ENCODE results near the gene HRC.

- no peak for TF ChIP-seq CTCF (IDR thresholded peaks at IDR 0.05)
- TF ChIP-seq POLR2AphosphoS5 (IDR thresholded peaks at IDR 0.05): no peak
- no peak for TF ChIP-seq POLR2A (IDR thresholded peaks at IDR 0.05; ENCODE audit: low read depth)
Measured at GRCh38 chr19:49200238-49200862, 45.2 kb upstream of the HRC start.
